Measurements from ENCODE around the gene MPDZ. TPM values are rescaled to one million over a fixed set of nuclear protein-coding genes. Genes with fewer than 3 reads are reported as not detected.

MPDZ gene
- total RNA-seq, 2 donors from 2014 or later, result 57.3 to 61.5 TPM

DNA sequence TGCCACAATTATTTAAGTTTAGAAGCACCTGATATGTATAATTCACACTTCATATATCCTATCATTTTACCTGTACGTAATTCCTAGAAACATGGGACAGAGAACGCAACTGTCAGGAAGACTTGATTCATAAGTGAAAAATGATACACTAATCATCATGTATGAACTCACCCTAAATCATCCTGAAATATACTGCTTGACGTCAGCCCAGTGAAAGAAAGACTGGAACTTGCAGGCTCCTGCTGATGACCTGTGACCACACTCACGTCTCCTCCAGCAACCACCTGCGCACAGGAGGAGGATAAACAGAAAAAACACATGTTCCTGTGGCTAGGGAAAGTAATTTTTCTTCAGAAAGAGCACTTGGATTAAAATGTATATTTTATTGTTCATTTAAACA lies 169.7 kb downstream of the MPDZ start:
- no peak overlapping the region for H3K27ac ChIP-seq
- H3K9me3 ChIP-seq, result no peaks in the 10 kb centered on the region
- TF ChIP-seq CTCF (IDR thresholded peaks at IDR 0.05), result no peak
- DNase-seq (ENCODE audit: low spot score), result no peak
- H3K4me3 ChIP-seq, result no peak overlapping the region
- peaks cover 0 to 7% of the 10 kb centered on the region in 2 donors for H3K4me1 ChIP-seq
- H3K36me3 ChIP-seq, result peaks cover 65% of the 10 kb centered on the region
- no peaks in the 10 kb centered on the region for H3K27me3 ChIP-seq

- no peaks in the 10 kb centered on the region for H3K27me3 ChIP-seq
- H3K36me3 ChIP-seq, result peaks cover 69% of the 10 kb centered on the region
- peaks cover 0 to 7% of the 10 kb centered on the region in 2 donors for H3K4me1 ChIP-seq
- no peak overlapping the region for H3K4me3 ChIP-seq
- H3K9me3 ChIP-seq, result no peaks in the 10 kb centered on the region
- DNase-seq (ENCODE audit: low spot score), result no peak
- no peak overlapping the region for H3K27ac ChIP-seq
- no peak for TF ChIP-seq CTCF (IDR thresholded peaks at IDR 0.05)
Observed at GRCh38 chr9:13107008-13107407, 172.5 kb downstream of the MPDZ start.

DNA sequence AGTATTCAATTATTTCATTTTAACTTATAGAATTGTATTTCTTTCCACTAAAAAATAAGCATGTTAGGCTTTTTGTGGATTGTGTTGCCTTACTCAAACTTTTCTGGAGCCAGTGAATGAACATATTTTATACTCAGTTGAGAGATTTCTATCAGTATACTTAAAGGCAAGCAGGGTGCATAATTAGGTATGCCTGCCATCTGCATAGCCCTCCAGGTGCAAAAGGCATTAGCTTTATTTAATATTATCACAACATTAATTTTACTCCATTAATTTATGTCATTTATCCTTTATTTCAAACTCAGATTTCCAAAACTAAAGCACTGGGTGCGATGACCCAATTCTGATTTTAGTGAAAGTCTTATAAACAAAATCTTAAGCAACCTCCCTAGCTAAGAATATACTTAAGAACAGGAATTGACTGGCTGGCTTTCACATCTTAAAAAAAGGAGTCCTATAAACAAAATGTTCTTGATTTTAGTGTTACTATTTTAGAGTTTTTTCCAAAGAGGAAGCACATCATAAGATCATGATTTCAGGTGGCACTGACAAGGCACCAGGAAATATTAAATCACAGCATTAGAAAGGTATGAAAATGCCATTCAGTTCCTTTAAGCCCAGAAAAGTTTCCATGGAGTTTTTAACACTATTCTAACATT lies 178.4 kb downstream of the MPDZ start:
- peaks cover 26% of the 10 kb centered on the region for H3K36me3 ChIP-seq
- H3K4me3 ChIP-seq, result no peak overlapping the region
- no peaks in the 10 kb centered on the region for H3K4me1 ChIP-seq
- H3K27me3 ChIP-seq, result no peaks in the 10 kb centered on the region
- no peak for DNase-seq (ENCODE audit: low spot score)
- H3K27ac ChIP-seq, result no peak overlapping the region
- TF ChIP-seq CTCF (IDR thresholded peaks at IDR 0.05), result no peak
- H3K9me3 ChIP-seq, result no peaks in the 10 kb centered on the region

DNA sequence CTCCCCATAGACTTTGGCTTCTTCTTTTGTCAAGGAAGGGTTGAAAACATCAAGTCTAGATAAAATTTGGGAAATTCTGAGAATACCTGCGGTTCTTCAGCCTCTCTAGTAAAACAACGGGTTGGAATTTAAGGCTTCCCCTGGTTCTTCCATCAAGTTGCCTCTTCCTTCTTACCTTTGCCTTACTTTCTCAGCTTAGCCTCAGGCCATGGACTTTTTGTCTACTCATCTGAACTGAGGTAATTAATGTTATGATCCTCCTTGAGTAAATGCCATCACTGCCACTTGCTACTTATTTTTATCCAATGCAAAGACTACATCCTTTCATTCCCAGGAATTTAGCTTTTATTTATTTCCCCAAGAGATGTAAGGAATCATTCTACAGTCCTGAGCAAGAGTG lies 184.4 kb downstream of the MPDZ start:
- no peak overlapping the region for H3K27ac ChIP-seq
- H3K36me3 ChIP-seq, result no peaks in the 10 kb centered on the region
- H3K4me1 ChIP-seq, result no peaks in the 10 kb centered on the region
- no peaks in the 10 kb centered on the region for H3K27me3 ChIP-seq
- no peak for DNase-seq (ENCODE audit: low spot score)
- no peak for TF ChIP-seq CTCF (IDR thresholded peaks at IDR 0.05)
- H3K4me3 ChIP-seq, result no peak overlapping the region
- no peaks in the 10 kb centered on the region for H3K9me3 ChIP-seq

GRCh38 chr9:13090628-13091027 lies 188.9 kb downstream of the MPDZ start:
- H3K9me3 ChIP-seq, result no peaks in the 10 kb centered on the region
- no peak overlapping the region for H3K4me3 ChIP-seq

More at GRCh38 chr9:13090628-13091027, 188.9 kb downstream of the MPDZ start:
- Histone ChIP-seq H3K36me3 (no peaks in the 10 kb centered on the region), H3K27me3 (no peaks in the 10 kb centered on the region), H3K27ac (no peak overlapping the region), H3K4me1 (no peaks in the 10 kb centered on the region)
- no peak for DNase-seq (ENCODE audit: low spot score)
- no peak for TF ChIP-seq CTCF (IDR thresholded peaks at IDR 0.05)

All from right atrium auricular region (tissue), 2 donors.